HepG2 (cell line): Measurements from ENCODE around the gene SLCO2B1. TPM values are rescaled to one million over a fixed set of nuclear protein-coding genes. Genes with fewer than 3 reads are reported as not detected.

Source experiments
- ATAC-seq: fragments of 200-7000 bp; cut with Tn5 transposase; 3 replicates; pipeline ENCODE4 v1.9.1; 2020; ENCODE audit warnings: mild to moderate bottlenecking, moderate library complexity
- BruUV-seq: library from RNA; stranded (reverse); fragments of 400-500 nt; replicated peaks from 2 replicates; lab custom pipeline; 2021; lab: Mats Ljungman, UMichigan
- CTCF ChIA-PET: fragments of 300-600 bp; formaldehyde crosslinking; extraction: SDS; loops from one replicate; lab custom pipeline; 2021; ENCODE audit warnings: low total read pairs, inconsistent platforms, low intra/inter-chr PET ratio; lab: Yijun Ruan, JAX
- POLR2A ChIA-PET: fragments of 350-600 bp; sonication (Branson Sonifier 250); formaldehyde crosslinking; loops from one replicate; lab custom pipeline; 2020; ENCODE audit warnings: antibody characterized with exemption, inconsistent platforms; lab: Yijun Ruan, JAX
- DNase-seq: peaks from one replicate; pipeline ENCODE4 v3.0.0-alpha.2; 2015; ENCODE audit warnings: low spot score
- FAIRE-seq: peaks from 3 replicates; lab custom pipeline; 2011; peaks lifted over from hg19 to GRCh38; lab: Jason Lieb, UNC
- H2AFZ ChIP-seq: one replicate; pipeline ENCODE4 v1.6.1; 2011; ENCODE audit warnings: low read length, inconsistent platforms
- H3K27ac ChIP-seq: fragments of 300-600 bp; 3 replicates; pipeline ENCODE4 v1.8.0; 2011; ENCODE audit warnings: mixed run types, mild to moderate bottlenecking, mixed read lengths, low read length, inconsistent platforms; ENCODE audit not compliant: insufficient read depth; ENCODE audit errors: extremely low read length
- H3K27me3 ChIP-seq, 2 experiments: fragments of 200-600 bp in 1 of 2; 2 replicates in 1 of 2; 3 replicates in 1 of 2; pipeline versions ENCODE4 v1.6.0 to v1.8.0; 2011; ENCODE audit warnings: low read length in 2 of 2, mild to moderate bottlenecking in 2 of 2, moderate library complexity in 2 of 2, inconsistent platforms in 1 of 2; ENCODE audit not compliant: insufficient read depth in 2 of 2, control insufficient read depth in 1 of 2
- H3K36me3 ChIP-seq, 2 experiments: fragments of 200-600 bp in 1 of 2; replicated peaks in 1 of 2; 2 replicates in 1 of 2; 3 replicates in 1 of 2; pipeline versions ENCODE4 v1.5.1 to v1.8.0; 2011; ENCODE audit warnings: low read length in 2 of 2, inconsistent platforms in 1 of 2; ENCODE audit not compliant: insufficient read depth in 2 of 2, control insufficient read depth in 1 of 2
- H3K4me1 ChIP-seq: 2 replicates; pipeline ENCODE4 v1.5.1; 2012; ENCODE audit warnings: low read length, inconsistent platforms; ENCODE audit not compliant: insufficient read depth
- H3K4me2 ChIP-seq: 2 replicates; pipeline ENCODE4 v1.6.0; 2011; ENCODE audit warnings: low read depth, low read length, inconsistent platforms
- H3K4me3 ChIP-seq, 3 experiments: fragments of 200-600 bp in 1 of 3; sonication (generic), shearing (Covaris generic) in 1 of 3; replicated peaks in 1 of 3; 2 replicates each; pipeline ENCODE4 v1.5.1; 2011 to 2016; ENCODE audit warnings: low read length in 3 of 3, inconsistent platforms in 2 of 3, low read depth in 2 of 3, mild to moderate bottlenecking in 2 of 3, control low read depth in 1 of 3, mixed read lengths in 1 of 3; ENCODE audit not compliant: insufficient read depth in 1 of 3
- H3K79me2 ChIP-seq: one replicate; pipeline ENCODE4 v1.6.1; 2011; ENCODE audit warnings: low read length, inconsistent platforms; ENCODE audit not compliant: insufficient read depth
- H3K9ac ChIP-seq: 2 replicates; pipeline ENCODE4 v1.6.0; 2011; ENCODE audit warnings: mild to moderate bottlenecking, low read depth, low read length, inconsistent platforms; ENCODE audit not compliant: insufficient read depth
- H3K9me3 ChIP-seq: 2 replicates; pipeline ENCODE4 v1.5.1; 2012; ENCODE audit warnings: mild to moderate bottlenecking, low read length
- H4K20me1 ChIP-seq: 2 replicates; pipeline ENCODE4 v1.6.0; 2011; ENCODE audit warnings: inconsistent platforms, mild to moderate bottlenecking, low read length, moderate library complexity; ENCODE audit not compliant: insufficient read depth
- CCAR2 ChIP-seq: fragments of 200-400 bp; formaldehyde crosslinking; optimal IDR thresholded peaks from 2 replicates; pipeline ENCODE3; 2018; ENCODE audit warnings: low read depth, mild to moderate bottlenecking, low read length, moderate library complexity
- FIP1L1 ChIP-seq: fragments of 200-400 bp; formaldehyde crosslinking; IDR thresholded peaks from 2 replicates; pipeline ENCODE4 v1.6.1; 2018; ENCODE audit warnings: low read depth, mild to moderate bottlenecking, low read length, moderate library complexity, borderline replicate concordance; ENCODE audit not compliant: insufficient read depth
- HES4 ChIP-seq: sonication (generic); formaldehyde crosslinking; IDR thresholded peaks from 2 replicates; pipeline ENCODE4 v1.9.0; 2021; ENCODE audit warnings: mild to moderate bottlenecking, missing genetic modification reagents, borderline replicate concordance
- IKZF1 ChIP-seq: fragments of 450-650 bp; IDR thresholded peaks from 2 replicates; pipeline ENCODE4 v1.7.1; 2016
- SETDB1 ChIP-seq: sonication (generic); formaldehyde crosslinking; IDR thresholded peaks from 2 replicates; pipeline ENCODE4 v1.5.1; 2020; ENCODE audit warnings: missing genetic modification reagents, mild to moderate bottlenecking, borderline replicate concordance
- SYNCRIP ChIP-seq: fragments of 200-400 bp; formaldehyde crosslinking; IDR thresholded peaks from 2 replicates; pipeline ENCODE4 v1.6.1; 2018; ENCODE audit warnings: mild to moderate bottlenecking, low read depth, low read length; ENCODE audit not compliant: insufficient read depth
- TAF15 ChIP-seq: fragments of 200-400 bp; formaldehyde crosslinking; IDR thresholded peaks from one replicate; pipeline ENCODE4 v1.6.1; 2018; ENCODE audit warnings: mild to moderate bottlenecking, low read depth, low read length; ENCODE audit not compliant: poor library complexity, severe bottlenecking
- ZNF235 ChIP-seq: sonication (generic); formaldehyde crosslinking; IDR thresholded peaks from 2 replicates; pipeline ENCODE4 v1.8.1; 2023; ENCODE audit warnings: mild to moderate bottlenecking, missing genetic modification reagents, borderline replicate concordance
- ZNF329 ChIP-seq: sonication (generic); formaldehyde crosslinking; IDR thresholded peaks from 2 replicates; pipeline ENCODE4 v1.9.0; 2021; ENCODE audit warnings: low read depth, mild to moderate bottlenecking, missing genetic modification reagents
- ZNF354B ChIP-seq: sonication (generic); formaldehyde crosslinking; IDR thresholded peaks from 2 replicates; pipeline ENCODE4 v1.8.0; 2022; ENCODE audit warnings: mild to moderate bottlenecking, missing genetic modification reagents
- ZNF652 ChIP-seq: IDR thresholded peaks from 2 replicates; pipeline ENCODE4 v1.6.1; 2016; ENCODE audit warnings: low read depth, borderline replicate concordance
- ZNF816 ChIP-seq: sonication (generic); formaldehyde crosslinking; IDR thresholded peaks from 2 replicates; pipeline ENCODE4 v1.8.0; 2022; ENCODE audit warnings: missing genetic modification reagents, mild to moderate bottlenecking, borderline replicate concordance
- ZNF841 ChIP-seq: sonication (generic); formaldehyde crosslinking; IDR thresholded peaks from 2 replicates; pipeline ENCODE4 v1.8.1; 2023; ENCODE audit warnings: missing genetic modification reagents, borderline replicate concordance
- ZNF850 ChIP-seq: sonication (generic); formaldehyde crosslinking; conservative IDR thresholded peaks from 2 replicates; pipeline ENCODE4 v1.9.0; 2021; ENCODE audit warnings: mild to moderate bottlenecking, missing genetic modification reagents
- WGBS: methylation state at CpG from one replicate; pipeline ENCODE4 v1.1.6; 2017; ENCODE audit warnings: low lambda C conversion rate; 5-methylcytosine and 5-hydroxymethylcytosine counted together
- in situ Hi-C: cut with HindIII; loops from 2 replicates; pipeline ENCODE4 v1.10.0; 2017; ENCODE audit warnings: low pct_unique_long_range_greater_than_20kb; ENCODE audit not compliant: extremely low pct_ligation_motif_present
- intact Hi-C: fragments of 100-400 bp; cut with micrococcal nuclease; formaldehyde crosslinking; loops from one replicate; pipeline ENCODE4 v1.10.0; 2022; ENCODE audit not compliant: unreplicated experiment
- polyA plus RNA-seq, 8 experiments: library from polyadenylated mRNA; depleted of rRNA in 3 of 8; stranded (reverse) in 7 of 8; unstranded in 1 of 8; fragments of >200 nt; fragmentation: Illumina TruSeq in 4 of 8; extraction: Trizol in 4 of 8; gene quantifications; 2 replicates each; pipeline versions ENCODE4 v1.2.1 to v1.2.3, GENCODE V29; 2011 to 2016; ENCODE audit warnings: low read depth in 4 of 8, missing spikeins in 1 of 8, mixed read lengths in 1 of 8; ENCODE audit not compliant: insufficient read depth in 1 of 8
- total RNA-seq, 5 experiments: library from RNA; depleted of rRNA; stranded (reverse); fragments of >200 nt; fragmentation: Illumina TruSeq; extraction: Trizol; gene quantifications; 2 replicates each; pipeline ENCODE4 v1.2.3, GENCODE V29; 2016; ENCODE audit warnings: low read depth in 1 of 5
- TF ChIP-seq, protein P1 (sequence below): sonication (generic); formaldehyde crosslinking; conservative IDR thresholded peaks from 2 replicates; pipeline ENCODE4 v1.8.0; 2022; ENCODE audit warnings: missing genetic modification reagents
- TF ChIP-seq, protein P2 (sequence below): sonication (generic); formaldehyde crosslinking; IDR thresholded peaks from 2 replicates; pipeline ENCODE4 v1.4.0; 2020; ENCODE audit warnings: missing genetic modification reagents
- TF ChIP-seq, protein P3 (sequence below): sonication (generic); formaldehyde crosslinking; IDR thresholded peaks from 2 replicates; pipeline ENCODE4 v1.4.0; 2020; ENCODE audit warnings: mild to moderate bottlenecking, low read depth, missing genetic modification reagents

Gene SLCO2B1
- total and polyA plus RNA-seq, 2 of the 13 experiments (the other 11 are each of a cell fraction or from before 2014, with no cell fraction given) = 15.3 to 19.8 TPM

DNA sequence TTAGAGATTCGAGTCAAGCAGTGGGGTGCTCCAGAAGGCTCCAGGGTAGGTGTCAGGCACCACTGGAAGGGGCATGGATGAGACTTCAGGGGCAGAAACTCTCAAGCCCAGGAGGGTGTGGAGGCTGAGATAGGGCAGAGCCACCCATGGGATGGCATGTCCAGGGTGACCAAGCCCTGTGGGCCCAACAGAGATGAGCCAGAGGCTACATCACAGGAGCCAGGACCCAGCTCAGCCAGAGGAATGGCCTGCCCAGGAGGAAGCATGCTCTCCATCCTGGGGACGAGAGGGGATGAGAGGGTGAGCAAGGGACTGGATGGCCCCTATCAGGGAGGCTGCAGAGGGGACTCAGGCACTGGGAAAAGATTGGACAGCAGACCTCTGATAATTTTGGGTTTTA lies 42.8 kb downstream of the SLCO2B1 start:
- no peak for FAIRE-seq
- Histone ChIP-seq H3K36me3 (peaks cover 7 to 14% of the 10 kb centered on the region in 2 experiments; a peak in 3 of 5 replicates), H2AFZ (no peak overlapping the region), H4K20me1 (no peaks in the 10 kb centered on the region), H3K9me3 (no peaks in the 10 kb centered on the region), H3K27ac (no peak overlapping the region), H3K4me3 (no peak overlapping the region), H3K4me1 (peaks cover 26% of the 10 kb centered on the region), H3K9ac (no peak overlapping the region), H3K79me2 (no peaks in the 10 kb centered on the region), H3K27me3 (no peaks in the 10 kb centered on the region), H3K4me2 (no peak overlapping the region)
- no peak for TF ChIP-seq TAF15
- no peak for TF ChIP-seq CCAR2
- TF ChIP-seq FIP1L1 = no peak
- TF ChIP-seq IKZF1 = no peak
- TF ChIP-seq HES4 (CRISPR knock-in tag) = no peak
- no peak for TF ChIP-seq ZNF354B (CRISPR knock-in tag)
- TF ChIP-seq SETDB1 (CRISPR knock-in tag) = no peak
- no peak for TF ChIP-seq ZNF235 (CRISPR knock-in tag)
- TF ChIP-seq, protein P1, sequence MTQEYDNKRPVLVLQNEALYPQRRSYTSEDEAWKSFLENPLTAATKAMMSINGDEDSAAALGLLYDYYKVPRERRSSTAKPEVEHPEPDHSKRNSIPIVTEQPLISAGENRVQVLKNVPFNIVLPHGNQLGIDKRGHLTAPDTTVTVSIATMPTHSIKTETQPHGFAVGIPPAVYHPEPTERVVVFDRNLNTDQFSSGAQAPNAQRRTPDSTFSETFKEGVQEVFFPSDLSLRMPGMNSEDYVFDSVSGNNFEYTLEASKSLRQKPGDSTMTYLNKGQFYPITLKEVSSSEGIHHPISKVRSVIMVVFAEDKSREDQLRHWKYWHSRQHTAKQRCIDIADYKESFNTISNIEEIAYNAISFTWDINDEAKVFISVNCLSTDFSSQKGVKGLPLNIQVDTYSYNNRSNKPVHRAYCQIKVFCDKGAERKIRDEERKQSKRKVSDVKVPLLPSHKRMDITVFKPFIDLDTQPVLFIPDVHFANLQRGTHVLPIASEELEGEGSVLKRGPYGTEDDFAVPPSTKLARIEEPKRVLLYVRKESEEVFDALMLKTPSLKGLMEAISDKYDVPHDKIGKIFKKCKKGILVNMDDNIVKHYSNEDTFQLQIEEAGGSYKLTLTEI (CRISPR knock-in tag) = no peak
- TF ChIP-seq, protein P2, sequence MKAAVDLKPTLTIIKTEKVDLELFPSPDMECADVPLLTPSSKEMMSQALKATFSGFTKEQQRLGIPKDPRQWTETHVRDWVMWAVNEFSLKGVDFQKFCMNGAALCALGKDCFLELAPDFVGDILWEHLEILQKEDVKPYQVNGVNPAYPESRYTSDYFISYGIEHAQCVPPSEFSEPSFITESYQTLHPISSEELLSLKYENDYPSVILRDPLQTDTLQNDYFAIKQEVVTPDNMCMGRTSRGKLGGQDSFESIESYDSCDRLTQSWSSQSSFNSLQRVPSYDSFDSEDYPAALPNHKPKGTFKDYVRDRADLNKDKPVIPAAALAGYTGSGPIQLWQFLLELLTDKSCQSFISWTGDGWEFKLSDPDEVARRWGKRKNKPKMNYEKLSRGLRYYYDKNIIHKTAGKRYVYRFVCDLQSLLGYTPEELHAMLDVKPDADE (CRISPR knock-in tag) = no peak
- TF ChIP-seq ZNF329 (CRISPR knock-in tag) = no peak
- TF ChIP-seq SYNCRIP = no peak
- TF ChIP-seq, protein P3, sequence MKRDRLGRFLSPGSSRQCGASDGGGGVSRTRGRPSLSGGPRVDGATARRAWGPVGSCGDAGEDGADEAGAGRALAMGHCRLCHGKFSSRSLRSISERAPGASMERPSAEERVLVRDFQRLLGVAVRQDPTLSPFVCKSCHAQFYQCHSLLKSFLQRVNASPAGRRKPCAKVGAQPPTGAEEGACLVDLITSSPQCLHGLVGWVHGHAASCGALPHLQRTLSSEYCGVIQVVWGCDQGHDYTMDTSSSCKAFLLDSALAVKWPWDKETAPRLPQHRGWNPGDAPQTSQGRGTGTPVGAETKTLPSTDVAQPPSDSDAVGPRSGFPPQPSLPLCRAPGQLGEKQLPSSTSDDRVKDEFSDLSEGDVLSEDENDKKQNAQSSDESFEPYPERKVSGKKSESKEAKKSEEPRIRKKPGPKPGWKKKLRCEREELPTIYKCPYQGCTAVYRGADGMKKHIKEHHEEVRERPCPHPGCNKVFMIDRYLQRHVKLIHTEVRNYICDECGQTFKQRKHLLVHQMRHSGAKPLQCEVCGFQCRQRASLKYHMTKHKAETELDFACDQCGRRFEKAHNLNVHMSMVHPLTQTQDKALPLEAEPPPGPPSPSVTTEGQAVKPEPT = no peak
- TF ChIP-seq ZNF841 = no peak
- TF ChIP-seq ZNF652 (CRISPR knock-in tag) = no peak
- no peak for TF ChIP-seq ZNF850
- TF ChIP-seq ZNF816 (CRISPR knock-in tag) = no peak
- CTCF ChIA-PET = no interaction called here
- intact Hi-C loops = loop anchor here (5.0 kb wide), 1 partner anchor 1499 kb away; no protein-coding TSS in a partner anchor
- 93% methylated on average over 2 of the region's 2 CpGs for WGBS
- POLR2A ChIA-PET = no interaction called here
- in situ Hi-C loops = no loop called here
- no TSS peak for BruUV-seq
- ATAC-seq = no peak
- no peak for DNase-seq
